ENCODE results near the gene SAC3D1.

The SAC3D1 gene

DNA sequence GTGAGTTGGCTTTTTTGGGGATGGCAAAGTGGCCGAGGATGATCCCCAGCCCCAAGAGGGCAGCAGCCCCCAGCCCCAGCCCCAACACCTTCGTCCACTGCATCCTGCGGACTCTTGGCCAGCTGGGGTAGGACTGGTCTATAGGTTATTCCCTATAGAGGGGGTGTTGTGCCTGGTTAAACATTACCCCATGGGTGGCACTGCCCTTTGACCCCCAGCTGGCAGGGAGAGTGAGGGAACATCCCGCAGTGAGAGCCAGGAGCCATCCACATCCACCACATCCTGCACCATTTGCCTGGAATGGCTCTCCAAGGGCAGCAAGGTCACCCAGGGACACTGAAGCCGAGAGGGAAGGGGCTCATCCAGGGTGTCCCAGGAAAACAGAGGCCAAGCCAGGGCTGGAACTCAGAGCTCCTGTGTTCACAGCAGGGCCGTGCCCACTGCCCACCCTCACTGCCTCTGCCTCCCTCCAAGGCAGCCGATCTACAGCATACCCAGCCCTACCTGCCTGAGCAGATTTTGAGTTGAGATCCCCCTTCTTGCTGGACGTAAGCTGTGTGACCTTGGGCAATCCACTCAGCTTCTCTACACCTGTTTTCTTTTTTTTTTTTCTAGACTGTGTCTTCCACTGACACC, 17.5 kb downstream of the SAC3D1 start, which contains the start of gene NAALADL1:
TSS of gene NAALADL1 (minus strand) at position 135 of the 636 bp plus-strand sequence. CDS start at position 103, 32 bp downstream.
- no peak within 1 kb of the TSS for H3K9ac ChIP-seq (ENCODE audit: low read depth in 1 of 2, low read length in 2 of 2)
- no peak within 1 kb of the TSS for H3K27ac ChIP-seq (ENCODE audit: low read depth in 2 of 2, low read length in 2 of 2)
- H3K9me3 ChIP-seq (ENCODE audit: control insufficient read depth in 2 of 2, low read length in 2 of 2), result no peaks in the 10 kb centered on the region
- no peaks in the 10 kb centered on the region for H3K27me3 ChIP-seq (ENCODE audit: control insufficient read depth in 2 of 2, insufficient read depth in 2 of 2, low read length in 2 of 2)
- H3K4me3 ChIP-seq (ENCODE audit: low read length in 2 of 2), result no peak within 1 kb of the TSS
- peaks cover 5 to 11% of the 10 kb centered on the region in 2 donors for H3K4me1 ChIP-seq (ENCODE audit: control insufficient read depth in 2 of 2, insufficient read depth in 2 of 2, low read length in 2 of 2)
- no peaks in the 10 kb centered on the region for H3K36me3 ChIP-seq (ENCODE audit: control insufficient read depth in 2 of 2, insufficient read depth in 2 of 2, low read length in 2 of 2)

- Histone ChIP-seq H3K27ac (ENCODE audit: low read depth in 2 of 2, low read length in 2 of 2) (no peak overlapping the region), H3K4me3 (ENCODE audit: low read length in 2 of 2) (no peak overlapping the region), H3K36me3 (ENCODE audit: control insufficient read depth in 2 of 2, insufficient read depth in 2 of 2, low read length in 2 of 2) (no peaks in the 10 kb centered on the region), H3K27me3 (ENCODE audit: control insufficient read depth in 2 of 2, insufficient read depth in 2 of 2, low read length in 2 of 2) (no peaks in the 10 kb centered on the region), H3K9me3 (ENCODE audit: control insufficient read depth in 2 of 2, low read length in 2 of 2) (no peaks in the 10 kb centered on the region), H3K4me1 (ENCODE audit: control insufficient read depth in 2 of 2, insufficient read depth in 2 of 2, low read length in 2 of 2) (peaks cover 5 to 11% of the 10 kb centered on the region in 2 donors), H3K9ac (ENCODE audit: low read depth in 1 of 2, low read length in 2 of 2) (no peak overlapping the region)
These were observed 18.5 kb downstream of the SAC3D1 start for GRCh38 chr11:65059523-65059922.

GRCh38 chr11:65059959-65060824, 19.2 kb downstream of the SAC3D1 start:
- Histone ChIP-seq H3K4me1 (ENCODE audit: control insufficient read depth in 2 of 2, insufficient read depth in 2 of 2, low read length in 2 of 2) (peaks cover 5 to 11% of the 10 kb centered on the region in 2 donors), H3K27ac (ENCODE audit: low read depth in 2 of 2, low read length in 2 of 2) (peak overlapping the region; percentile 21 to 47), H3K4me3 (ENCODE audit: low read length in 2 of 2) (no peak overlapping the region), H3K9ac (ENCODE audit: low read depth in 1 of 2, low read length in 2 of 2) (no peak overlapping the region), H3K36me3 (ENCODE audit: control insufficient read depth in 2 of 2, insufficient read depth in 2 of 2, low read length in 2 of 2) (no peaks in the 10 kb centered on the region), H3K9me3 (ENCODE audit: control insufficient read depth in 2 of 2, low read length in 2 of 2) (no peaks in the 10 kb centered on the region), H3K27me3 (ENCODE audit: control insufficient read depth in 2 of 2, insufficient read depth in 2 of 2, low read length in 2 of 2) (no peaks in the 10 kb centered on the region)

DNA sequence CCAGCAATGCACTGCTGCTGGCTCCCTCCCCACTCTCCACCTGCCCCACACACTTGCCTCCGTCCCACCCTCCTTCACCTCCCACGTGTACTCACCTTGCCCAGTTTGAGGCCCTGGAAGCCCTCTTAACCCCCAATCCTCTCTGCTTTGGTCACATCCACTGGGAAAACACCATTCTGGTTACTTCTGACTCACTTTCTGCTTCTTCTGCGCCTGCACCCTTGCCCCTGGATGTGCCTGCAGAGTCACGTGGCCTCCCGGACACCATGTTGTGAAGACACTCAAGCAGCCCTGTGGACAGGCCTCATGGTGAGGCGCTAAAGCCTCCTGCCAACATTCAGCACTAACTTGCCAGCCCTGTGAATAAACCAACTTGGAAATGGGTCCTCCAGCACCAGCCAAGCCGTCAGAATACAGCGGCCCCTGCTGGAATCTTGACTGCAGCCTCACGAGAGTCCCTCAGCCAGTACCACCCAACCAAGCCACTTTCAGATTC, 20.0 kb downstream of the SAC3D1 start:
- Histone ChIP-seq H3K9ac (ENCODE audit: low read depth in 1 of 2, low read length in 2 of 2) (no peak overlapping the region), H3K4me3 (ENCODE audit: low read length in 2 of 2) (no peak overlapping the region), H3K4me1 (ENCODE audit: control insufficient read depth in 2 of 2, insufficient read depth in 2 of 2, low read length in 2 of 2) (peaks cover 5 to 11% of the 10 kb centered on the region in 2 donors), H3K27ac (ENCODE audit: low read depth in 2 of 2, low read length in 2 of 2) (peak overlapping the region; percentile 21 to 47), H3K9me3 (ENCODE audit: control insufficient read depth in 2 of 2, low read length in 2 of 2) (no peaks in the 10 kb centered on the region), H3K36me3 (ENCODE audit: control insufficient read depth in 2 of 2, insufficient read depth in 2 of 2, low read length in 2 of 2) (no peaks in the 10 kb centered on the region), H3K27me3 (ENCODE audit: control insufficient read depth in 2 of 2, insufficient read depth in 2 of 2, low read length in 2 of 2) (no peaks in the 10 kb centered on the region)

DNA sequence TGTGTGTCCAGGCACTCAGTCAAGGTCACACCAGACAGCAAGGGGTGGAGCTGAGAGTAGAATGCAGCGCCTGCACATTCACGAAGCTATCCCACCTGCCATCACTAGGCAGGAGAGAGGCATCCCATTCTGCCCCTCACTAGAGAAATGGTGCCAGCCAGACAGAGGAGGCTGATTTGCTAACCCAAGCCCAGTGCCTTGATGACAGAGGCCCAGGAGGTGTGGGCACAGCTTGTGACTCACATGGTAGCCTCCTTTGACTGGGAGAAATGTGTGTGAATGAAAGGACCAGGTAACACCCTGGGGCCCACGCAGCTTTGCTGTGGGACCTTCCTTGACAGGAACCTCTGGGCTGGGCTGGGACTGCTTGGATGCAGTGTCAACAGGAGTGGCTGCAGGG, 22.5 kb downstream of the SAC3D1 start:
- no peak overlapping the region for H3K9ac ChIP-seq (ENCODE audit: low read depth in 1 of 2, low read length in 2 of 2)
- H3K27me3 ChIP-seq (ENCODE audit: control insufficient read depth in 2 of 2, insufficient read depth in 2 of 2, low read length in 2 of 2), result no peaks in the 10 kb centered on the region
- no peaks in the 10 kb centered on the region for H3K36me3 ChIP-seq (ENCODE audit: control insufficient read depth in 2 of 2, insufficient read depth in 2 of 2, low read length in 2 of 2)
- no peak overlapping the region for H3K27ac ChIP-seq (ENCODE audit: low read depth in 2 of 2, low read length in 2 of 2)
- peaks cover 3 to 9% of the 10 kb centered on the region in 2 donors for H3K4me1 ChIP-seq (ENCODE audit: control insufficient read depth in 2 of 2, insufficient read depth in 2 of 2, low read length in 2 of 2)
- no peaks in the 10 kb centered on the region for H3K9me3 ChIP-seq (ENCODE audit: control insufficient read depth in 2 of 2, low read length in 2 of 2)
- H3K4me3 ChIP-seq (ENCODE audit: low read length in 2 of 2), result no peak overlapping the region

DNA sequence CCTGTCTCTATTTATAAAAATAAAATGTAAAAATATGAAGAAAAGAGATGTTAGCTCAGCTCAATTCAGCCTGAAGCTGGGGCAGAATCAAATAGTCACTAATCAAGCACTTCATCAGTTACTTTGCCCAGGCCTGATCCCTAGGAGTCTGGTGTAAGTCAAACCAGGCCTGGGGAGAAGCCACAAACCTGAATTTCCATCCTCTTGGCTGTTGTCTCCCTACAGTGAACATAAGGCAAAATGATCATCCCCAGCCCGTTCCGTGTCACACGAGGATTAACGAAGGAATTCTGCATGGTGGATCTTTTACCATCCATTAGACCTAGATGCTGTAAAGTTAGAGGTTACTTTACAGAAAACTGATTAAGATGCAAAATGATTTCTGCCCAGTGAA, 23.8 kb downstream of the SAC3D1 start:
- H3K4me1 ChIP-seq (ENCODE audit: control insufficient read depth in 2 of 2, insufficient read depth in 2 of 2, low read length in 2 of 2), result peaks cover 0 to 7% of the 10 kb centered on the region in 2 donors

GRCh38 chr11:65065851-65066250, 24.8 kb downstream of the SAC3D1 start:
- Histone ChIP-seq H3K4me3 (ENCODE audit: low read length in 2 of 2) (no peak overlapping the region), H3K27ac (ENCODE audit: low read depth in 2 of 2, low read length in 2 of 2) (no peak overlapping the region), H3K9ac (ENCODE audit: low read depth in 1 of 2, low read length in 2 of 2) (no peak overlapping the region), H3K9me3 (ENCODE audit: control insufficient read depth in 2 of 2, low read length in 2 of 2) (no peaks in the 10 kb centered on the region), H3K27me3 (ENCODE audit: control insufficient read depth in 2 of 2, insufficient read depth in 2 of 2, low read length in 2 of 2) (no peaks in the 10 kb centered on the region), H3K36me3 (ENCODE audit: control insufficient read depth in 2 of 2, insufficient read depth in 2 of 2, low read length in 2 of 2) (no peaks in the 10 kb centered on the region), H3K4me1 (ENCODE audit: control insufficient read depth in 2 of 2, insufficient read depth in 2 of 2, low read length in 2 of 2) (no peaks in the 10 kb centered on the region)

More for the DNA sequence above, 23.8 kb downstream of the SAC3D1 start:
- no peaks in the 10 kb centered on the region for H3K36me3 ChIP-seq (ENCODE audit: control insufficient read depth in 2 of 2, insufficient read depth in 2 of 2, low read length in 2 of 2)
- H3K27me3 ChIP-seq (ENCODE audit: control insufficient read depth in 2 of 2, insufficient read depth in 2 of 2, low read length in 2 of 2), result no peaks in the 10 kb centered on the region
- H3K9ac ChIP-seq (ENCODE audit: low read depth in 1 of 2, low read length in 2 of 2), result no peak overlapping the region
- H3K4me3 ChIP-seq (ENCODE audit: low read length in 2 of 2), result no peak overlapping the region
- no peaks in the 10 kb centered on the region for H3K9me3 ChIP-seq (ENCODE audit: control insufficient read depth in 2 of 2, low read length in 2 of 2)
- no peak overlapping the region for H3K27ac ChIP-seq (ENCODE audit: low read depth in 2 of 2, low read length in 2 of 2)

GRCh38 chr11:65066315-65066714, 25.3 kb downstream of the SAC3D1 start:
- Histone ChIP-seq H3K27ac (ENCODE audit: low read depth in 2 of 2, low read length in 2 of 2) (no peak overlapping the region), H3K4me3 (ENCODE audit: low read length in 2 of 2) (no peak overlapping the region), H3K27me3 (ENCODE audit: control insufficient read depth in 2 of 2, insufficient read depth in 2 of 2, low read length in 2 of 2) (no peaks in the 10 kb centered on the region), H3K4me1 (ENCODE audit: control insufficient read depth in 2 of 2, insufficient read depth in 2 of 2, low read length in 2 of 2) (no peaks in the 10 kb centered on the region), H3K36me3 (ENCODE audit: control insufficient read depth in 2 of 2, insufficient read depth in 2 of 2, low read length in 2 of 2) (no peaks in the 10 kb centered on the region), H3K9ac (ENCODE audit: low read depth in 1 of 2, low read length in 2 of 2) (no peak overlapping the region), H3K9me3 (ENCODE audit: control insufficient read depth in 2 of 2, low read length in 2 of 2) (no peaks in the 10 kb centered on the region)

DNA sequence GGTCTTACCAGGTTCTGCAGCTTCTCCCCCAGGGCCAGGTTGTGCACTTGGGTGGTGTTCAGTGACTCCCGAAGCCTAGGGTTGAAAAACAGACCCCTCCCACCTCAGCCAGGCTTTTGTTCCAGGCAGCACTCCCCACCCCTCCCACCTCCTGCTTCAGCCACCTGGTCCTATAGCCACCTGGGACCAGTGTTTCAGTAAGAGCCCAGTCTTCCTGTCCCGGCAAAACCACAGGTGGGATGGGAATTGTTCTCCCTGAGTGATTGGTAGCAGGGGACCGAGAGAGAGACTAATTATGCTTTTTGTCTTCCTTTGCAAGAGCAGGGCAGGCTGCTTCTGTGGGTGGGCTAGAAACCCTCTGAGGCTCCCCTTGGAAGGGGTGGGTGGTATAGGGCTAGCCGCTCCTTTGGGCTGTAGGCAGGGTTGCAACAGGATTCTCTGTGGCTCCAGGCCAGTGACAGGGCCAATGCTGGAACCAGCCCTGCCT, 25.8 kb downstream of the SAC3D1 start:
- Histone ChIP-seq H3K27me3 (ENCODE audit: control insufficient read depth in 2 of 2, insufficient read depth in 2 of 2, low read length in 2 of 2) (no peaks in the 10 kb centered on the region), H3K27ac (ENCODE audit: low read depth in 2 of 2, low read length in 2 of 2) (no peak overlapping the region), H3K4me3 (ENCODE audit: low read length in 2 of 2) (no peak overlapping the region), H3K9ac (ENCODE audit: low read depth in 1 of 2, low read length in 2 of 2) (no peak overlapping the region), H3K4me1 (ENCODE audit: control insufficient read depth in 2 of 2, insufficient read depth in 2 of 2, low read length in 2 of 2) (no peaks in the 10 kb centered on the region), H3K9me3 (ENCODE audit: control insufficient read depth in 2 of 2, low read length in 2 of 2) (no peaks in the 10 kb centered on the region), H3K36me3 (ENCODE audit: control insufficient read depth in 2 of 2, insufficient read depth in 2 of 2, low read length in 2 of 2) (no peaks in the 10 kb centered on the region)

- Histone ChIP-seq H3K27ac (ENCODE audit: low read depth in 2 of 2, low read length in 2 of 2) (no peak overlapping the region), H3K4me3 (ENCODE audit: low read length in 2 of 2) (no peak overlapping the region), H3K9me3 (ENCODE audit: control insufficient read depth in 2 of 2, low read length in 2 of 2) (no peaks in the 10 kb centered on the region), H3K9ac (ENCODE audit: low read depth in 1 of 2, low read length in 2 of 2) (no peak overlapping the region), H3K4me1 (ENCODE audit: control insufficient read depth in 2 of 2, insufficient read depth in 2 of 2, low read length in 2 of 2) (no peaks in the 10 kb centered on the region), H3K36me3 (ENCODE audit: control insufficient read depth in 2 of 2, insufficient read depth in 2 of 2, low read length in 2 of 2) (no peaks in the 10 kb centered on the region), H3K27me3 (ENCODE audit: control insufficient read depth in 2 of 2, insufficient read depth in 2 of 2, low read length in 2 of 2) (no peaks in the 10 kb centered on the region)
These were observed 26.4 kb downstream of the SAC3D1 start for GRCh38 chr11:65067446-65067845.

All from mucosa of rectum (tissue), 2 donors.